ENCODE results near the gene GPR3. TPM values are rescaled to one million over a fixed set of nuclear protein-coding genes. Genes with fewer than 3 reads are reported as not detected.
A peak's percentile ranks its signal among the peaks of the same experiment; 100 is the strongest.
"Not testable (repeated sequence)": the region's sequence is repeated elsewhere in the genome, so short reads cannot be mapped to it uniquely, and the experiment has no call there.

Gene GPR3
- total RNA-seq, 1 experiment from 2014 or later, result 2.8 TPM

GRCh38 chr1:27377760-27378495 is 14.5 kb upstream of the GPR3 start:
- DNase-seq (ENCODE audit: low read depth), result no peak

- DNase-seq (ENCODE audit: low read depth), result no peak
Measured at GRCh38 chr1:27379564-27380122, 12.8 kb upstream of the GPR3 start.

- DNase-seq (ENCODE audit: low read depth), result no peak
Measured at GRCh38 chr1:27380224-27380623, 12.2 kb upstream of the GPR3 start.

GRCh38 chr1:27380766-27381733 is 11.4 kb upstream of the GPR3 start:
- DNase-seq (ENCODE audit: low read depth), result no peak

- DNase-seq (ENCODE audit: low read depth), result no peak
Measured at GRCh38 chr1:27381969-27382762, 10.3 kb upstream of the GPR3 start.

- DNase-seq (ENCODE audit: low read depth), result no peak
Measured at GRCh38 chr1:27383039-27383605, 9.3 kb upstream of the GPR3 start, which contains the start of gene CD164L2. TSS of gene CD164L2 (minus strand) at chr1:27383333. CDS start at chr1:27383239, 94 bp downstream.

GRCh38 chr1:27383661-27384060 is 8.8 kb upstream of the GPR3 start:
- no peak for DNase-seq (ENCODE audit: low read depth)

GRCh38 chr1:27384797-27385196 is 7.6 kb upstream of the GPR3 start:
- not testable (repeated sequence) for DNase-seq (ENCODE audit: low read depth)

- DNase-seq (ENCODE audit: low read depth), result peak; percentile 40
Measured at GRCh38 chr1:27388337-27389005, 4.0 kb upstream of the GPR3 start.

- peak; percentile 35 for DNase-seq (ENCODE audit: low read depth)
Measured at GRCh38 chr1:27391511-27392095, 819 bp upstream of the GPR3 start.

GRCh38 chr1:27392778-27393635 is 585 bp downstream of the GPR3 start:
- no peak for DNase-seq (ENCODE audit: low read depth)

- no peak for DNase-seq (ENCODE audit: low read depth)
Measured at GRCh38 chr1:27393641-27394281, 1.3 kb downstream of the GPR3 start.

GRCh38 chr1:27394282-27394658 is 1.8 kb downstream of the GPR3 start:
- no peak for DNase-seq (ENCODE audit: low read depth)

GRCh38 chr1:27394925-27395324 is 2.5 kb downstream of the GPR3 start:
- no peak for DNase-seq (ENCODE audit: low read depth)

- DNase-seq (ENCODE audit: low read depth), result peak; percentile 73
Measured at GRCh38 chr1:27395441-27396195, 3.2 kb downstream of the GPR3 start.

GRCh38 chr1:27397110-27397509 is 4.7 kb downstream of the GPR3 start:
- no peak for DNase-seq (ENCODE audit: low read depth)

GRCh38 chr1:27397749-27398148 is 5.3 kb downstream of the GPR3 start:
- DNase-seq (ENCODE audit: low read depth), result no peak

All from HT1080 (cell line).